GM18951 (cell line): Measurements from ENCODE around the gene CCDC73.
"Not testable (repeated sequence)": the region's sequence is repeated elsewhere in the genome, so short reads cannot be mapped to it uniquely, and the experiment has no call there.

Source experiments
- POLR2A ChIP-seq: IDR thresholded peaks from 4 replicates; pipeline ENCODE4 v1.6.1; 2011; ENCODE audit warnings: mild to moderate bottlenecking; ENCODE audit not compliant: insufficient read length, insufficient read depth; ENCODE audit errors: extremely low read depth
- in situ Hi-C: fragments of 300-500 bp; cut with MboI; formaldehyde crosslinking; loops from one replicate; pipeline ENCODE4 v1.12.0; 2022; ENCODE audit warnings: low sequenced_read_pairs, mixed read lengths, inconsistent platforms; ENCODE audit not compliant: unreplicated experiment

CCDC73 gene

DNA sequence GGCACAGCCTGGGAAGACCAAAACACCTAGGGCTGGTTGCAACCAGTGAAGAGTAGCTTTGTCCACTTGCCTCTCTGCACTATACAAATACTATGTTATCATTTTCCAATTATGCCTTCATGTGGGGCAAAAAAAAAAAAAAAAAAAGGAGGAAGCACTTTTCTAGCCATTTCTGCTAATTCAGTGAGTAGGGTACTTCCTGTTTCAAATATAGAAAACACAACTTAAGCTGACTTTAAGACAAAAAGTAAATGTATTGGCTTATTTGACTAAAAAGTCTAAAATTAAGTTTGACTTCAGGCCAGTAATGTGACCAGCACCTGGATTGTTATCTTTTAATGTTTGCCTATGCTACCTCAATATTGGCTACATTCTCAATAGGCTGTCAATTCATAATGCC lies 15.3 kb downstream of the CCDC73 start:
- no peak for TF ChIP-seq POLR2A
- in situ Hi-C loops: no loop called here

DNA sequence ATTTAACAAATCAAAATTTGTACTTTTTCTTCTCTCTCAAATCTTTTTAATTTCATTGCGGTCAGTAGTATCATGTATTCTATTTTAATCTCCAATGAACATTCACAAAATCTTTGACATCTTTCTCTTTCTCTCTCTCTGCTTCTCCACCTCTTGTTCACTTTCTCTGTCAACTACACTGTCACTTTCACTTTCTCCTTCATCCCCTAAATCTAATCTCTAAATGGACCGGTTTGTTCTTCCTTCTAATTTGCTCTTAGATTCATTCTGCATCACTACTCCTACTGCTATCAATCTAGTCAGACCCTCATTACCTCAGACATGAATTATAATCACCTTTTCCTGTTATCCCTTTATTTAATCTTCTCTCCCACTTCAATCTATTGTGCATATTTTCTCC lies 18.6 kb downstream of the CCDC73 start:
- TF ChIP-seq POLR2A: no peak
- in situ Hi-C loops: no loop called here

- no peak for TF ChIP-seq POLR2A
Observed at GRCh38 chr11:32774081-32774480, 20.4 kb downstream of the CCDC73 start.

DNA sequence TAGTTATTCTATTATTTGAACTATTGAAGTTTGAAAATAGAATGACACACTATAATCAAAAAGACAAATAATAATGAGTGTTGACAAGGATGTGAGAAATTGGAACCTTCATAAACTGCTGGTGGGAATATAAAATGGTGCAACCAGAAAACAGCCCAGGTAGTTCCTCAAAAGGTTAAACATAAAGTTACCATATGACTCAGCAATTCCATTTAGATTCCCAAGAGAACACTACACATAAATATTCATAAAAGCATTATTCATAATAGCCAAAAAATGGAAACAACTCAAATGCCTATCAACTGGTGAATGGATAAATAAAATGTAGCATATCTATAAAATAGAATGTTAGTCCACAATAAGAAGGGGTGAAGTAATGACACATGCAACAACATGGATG lies 21.7 kb downstream of the CCDC73 start:
- TF ChIP-seq POLR2A: no peak
- in situ Hi-C loops: no loop called here

More at GRCh38 chr11:32774081-32774480, 20.4 kb downstream of the CCDC73 start:
- in situ Hi-C loops: no loop called here

DNA sequence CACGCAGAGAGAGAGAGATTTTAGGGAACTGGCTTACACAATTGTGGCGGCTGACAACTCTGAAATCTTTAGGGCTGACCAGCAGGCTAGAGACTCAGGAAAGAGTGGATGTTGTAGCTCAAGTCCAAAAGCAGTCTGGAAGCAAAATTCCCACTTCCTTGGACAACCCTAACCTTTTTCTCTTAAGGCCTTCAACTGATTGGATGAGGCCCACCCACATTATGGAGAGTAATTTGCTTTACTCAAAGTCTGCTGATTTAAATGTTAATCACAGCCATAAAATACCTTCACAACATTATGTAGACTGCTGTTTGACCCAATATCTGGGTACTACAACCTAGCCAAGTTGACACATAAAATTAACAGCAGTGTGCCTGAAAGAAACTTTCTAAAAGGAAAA lies 32.7 kb downstream of the CCDC73 start:
- in situ Hi-C loops: not testable (repeated sequence)

- TF ChIP-seq POLR2A: no peak
- in situ Hi-C loops: no loop called here
Observed at GRCh38 chr11:32758291-32758690, 36.2 kb downstream of the CCDC73 start.

DNA sequence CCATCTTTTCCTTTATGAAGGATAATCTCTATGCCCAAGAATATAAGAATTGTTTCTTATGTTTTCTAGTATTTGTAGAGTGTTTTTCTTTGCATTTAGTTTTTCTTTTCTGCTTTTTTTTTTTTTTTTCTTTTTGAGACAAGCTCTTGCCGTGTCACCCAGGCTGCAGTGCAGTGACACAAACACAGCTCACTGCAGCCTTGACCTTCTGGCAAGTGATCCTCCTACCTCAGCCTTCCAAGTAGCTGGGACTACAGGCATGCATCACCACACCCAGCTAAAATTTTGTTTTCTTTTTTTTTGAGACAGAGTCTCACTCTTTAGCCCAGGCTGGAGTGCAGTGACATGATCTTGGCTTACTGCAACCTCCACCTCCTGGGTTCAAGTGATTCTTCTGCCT lies 41.3 kb downstream of the CCDC73 start:
- in situ Hi-C loops: not testable (repeated sequence)

GRCh38 chr11:32752001-32752400 lies 42.5 kb downstream of the CCDC73 start:
- in situ Hi-C loops: no loop called here
- no peak for TF ChIP-seq POLR2A

DNA sequence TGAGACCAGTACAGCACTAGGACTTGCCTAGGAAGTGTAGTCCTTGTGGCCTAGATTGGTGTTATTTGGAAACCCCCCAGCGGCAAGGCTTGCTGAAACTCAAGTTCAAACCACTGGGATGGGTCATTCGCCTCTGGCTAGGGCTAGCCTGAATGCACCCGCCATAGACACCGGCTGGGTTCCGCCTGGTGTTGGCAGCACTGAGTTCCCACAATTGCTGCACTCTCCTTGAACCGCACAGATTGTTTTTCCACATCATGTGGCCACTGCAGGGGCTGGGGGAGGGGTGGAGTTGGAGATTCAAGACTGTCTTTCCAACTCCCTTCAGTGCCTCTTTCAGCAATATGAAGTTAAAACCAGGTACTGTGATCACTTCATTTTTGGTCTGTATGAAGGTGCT lies 43.1 kb downstream of the CCDC73 start:
- no peak for TF ChIP-seq POLR2A
- in situ Hi-C loops: no loop called here

GRCh38 chr11:32729976-32730375 lies 64.5 kb downstream of the CCDC73 start:
- TF ChIP-seq POLR2A: no peak
- in situ Hi-C loops: no loop called here

- in situ Hi-C loops: no loop called here
- no peak for TF ChIP-seq POLR2A
Observed at GRCh38 chr11:32723332-32723731, 71.1 kb downstream of the CCDC73 start.

GRCh38 chr11:32722255-32722654 lies 72.2 kb downstream of the CCDC73 start:
- no peak for TF ChIP-seq POLR2A
- in situ Hi-C loops: no loop called here

DNA sequence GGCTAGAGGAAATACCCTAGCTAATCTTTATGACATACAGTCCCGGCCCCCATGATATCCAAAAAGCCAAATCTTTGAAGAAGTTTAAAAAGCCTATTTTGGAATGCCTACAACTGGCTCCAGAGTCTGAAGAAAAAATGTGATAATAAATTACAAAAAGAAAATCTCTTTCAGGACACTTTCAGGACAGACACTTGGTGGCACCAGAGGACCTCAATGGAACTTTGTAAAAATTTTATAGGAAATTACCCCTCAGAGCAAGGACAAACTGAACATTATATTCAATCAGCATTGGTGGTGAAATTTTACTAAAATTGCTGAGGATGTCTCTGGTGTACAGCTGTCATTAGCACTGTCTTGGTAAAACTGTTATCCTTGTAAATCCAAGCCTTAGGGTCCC lies 81.0 kb downstream of the CCDC73 start:
- in situ Hi-C loops: no loop called here
- TF ChIP-seq POLR2A: no peak

- in situ Hi-C loops: not testable (repeated sequence)
Observed at GRCh38 chr11:32708978-32709377, 85.5 kb downstream of the CCDC73 start.

- in situ Hi-C loops: no loop called here
Observed at GRCh38 chr11:32706985-32707741, 87.3 kb downstream of the CCDC73 start.

More at GRCh38 chr11:32706985-32707741, 87.3 kb downstream of the CCDC73 start:
- TF ChIP-seq POLR2A: no peak
